HG02798 (cell line): ENCODE results near the gene RAB11B.
A peak's percentile ranks its signal among the peaks of the same experiment; 100 is the strongest.
"Not testable (repeated sequence)": the region's sequence is repeated elsewhere in the genome, so short reads cannot be mapped to it uniquely, and the experiment has no call there.

Experiments
- ATAC-seq: cut with Tn5 transposase; IDR thresholded peaks from one replicate; pipeline ENCODE4 v1.9.1; 2021; ENCODE audit warnings: mild to moderate bottlenecking; ENCODE audit not compliant: unreplicated experiment, poor library complexity

Gene RAB11B

DNA sequence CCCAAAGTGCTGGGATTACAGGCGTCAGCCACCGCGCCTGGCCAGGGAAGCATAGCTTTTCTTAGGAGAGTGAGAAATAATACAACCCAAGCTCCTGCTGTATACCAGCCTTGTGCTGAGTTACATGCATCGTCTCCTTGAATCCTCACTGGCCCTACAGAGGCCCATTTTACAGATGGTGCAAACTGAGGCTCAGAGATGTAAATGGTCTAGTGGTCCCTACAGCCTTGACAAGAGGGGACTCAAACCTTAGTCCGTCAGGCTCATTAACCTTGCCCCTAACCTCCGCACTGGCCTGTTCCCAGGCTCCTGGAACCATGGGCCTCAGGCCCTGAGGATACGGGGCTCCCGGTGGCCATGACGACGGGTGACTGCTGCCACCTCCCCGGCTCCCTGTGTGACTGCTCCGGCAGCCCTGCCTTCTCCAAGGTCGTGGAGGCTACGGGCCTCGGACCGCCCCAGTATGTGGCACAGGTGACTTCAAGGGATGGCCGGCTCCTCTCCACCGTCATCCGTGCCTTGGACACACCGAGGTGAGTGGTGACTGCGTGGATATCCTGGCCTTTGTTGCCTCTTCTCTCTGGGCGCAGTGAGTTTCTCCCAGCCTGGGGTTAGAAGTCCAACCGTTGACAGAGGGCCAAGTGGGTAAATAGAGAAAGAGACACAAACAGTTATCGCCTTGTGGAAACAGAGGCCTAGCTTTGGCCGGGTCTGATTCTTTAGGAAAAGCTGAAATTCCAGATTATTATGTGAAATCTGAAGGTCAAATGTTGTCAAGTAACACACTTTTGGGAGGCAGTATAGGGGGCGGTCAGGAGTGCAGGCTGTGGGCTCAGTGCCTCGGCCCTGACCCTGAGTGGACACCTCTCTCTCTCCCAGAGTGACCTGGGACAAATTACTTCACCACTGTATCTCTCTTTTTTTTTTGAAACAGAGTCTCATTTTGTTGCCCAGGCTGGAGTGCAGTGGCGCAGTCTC lies 31.6 kb downstream of the RAB11B start:
- ATAC-seq, result no peak

- no peak for ATAC-seq
These were observed 33.7 kb downstream of the RAB11B start for GRCh38 chr19:8423817-8424223.

DNA sequence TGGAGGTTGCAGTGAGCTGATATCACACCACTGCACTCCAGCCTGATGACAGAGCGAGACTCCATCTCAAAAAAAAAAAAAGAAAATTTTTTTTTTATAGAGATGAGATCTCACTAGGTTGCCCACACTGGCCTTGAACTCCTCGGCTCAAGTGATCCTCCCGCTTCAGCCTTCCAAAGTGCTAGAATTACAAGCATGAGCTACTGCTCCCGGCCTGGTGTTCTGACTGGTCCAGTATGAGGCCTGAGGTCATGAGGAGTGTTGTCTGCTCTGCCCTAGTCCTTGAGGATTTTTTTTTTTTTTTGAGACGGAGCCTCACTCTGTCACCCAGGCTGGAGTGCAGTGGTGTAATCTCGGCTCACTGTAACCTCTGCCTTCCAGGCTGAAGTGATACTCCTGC lies 35.2 kb downstream of the RAB11B start:
- not testable (repeated sequence) for ATAC-seq

GRCh38 chr19:8426283-8426682 lies 36.1 kb downstream of the RAB11B start:
- no peak for ATAC-seq

- no peak for ATAC-seq
These were observed 38.9 kb downstream of the RAB11B start for GRCh38 chr19:8429044-8429443.

- ATAC-seq, result no peak
These were observed 39.7 kb downstream of the RAB11B start for GRCh38 chr19:8429826-8430225.

- ATAC-seq, result no peak
These were observed 40.5 kb downstream of the RAB11B start for GRCh38 chr19:8430650-8431049.

DNA sequence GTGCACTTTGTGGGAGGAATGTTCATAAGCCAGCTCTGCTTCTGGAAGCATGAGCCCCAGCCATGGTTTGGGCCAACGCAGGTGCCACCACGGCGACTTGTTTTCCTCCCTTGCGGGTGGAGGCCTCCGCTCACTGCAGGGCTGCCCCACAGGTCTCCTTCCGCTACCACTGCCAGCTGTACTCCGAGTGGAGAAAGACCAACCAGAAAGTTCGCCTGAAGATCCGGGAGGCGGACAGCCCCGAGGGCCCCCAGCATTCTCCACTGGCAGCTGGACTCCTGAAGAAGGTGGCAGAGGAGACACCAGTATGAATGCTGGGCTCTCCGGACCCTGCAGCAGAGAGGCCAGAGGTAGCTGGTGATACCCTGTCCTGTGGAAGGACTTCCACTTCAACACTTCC lies 48.1 kb downstream of the RAB11B start:
- ATAC-seq, result no peak

- no peak for ATAC-seq
These were observed 51.8 kb downstream of the RAB11B start for GRCh38 chr19:8441725-8442544.

DNA sequence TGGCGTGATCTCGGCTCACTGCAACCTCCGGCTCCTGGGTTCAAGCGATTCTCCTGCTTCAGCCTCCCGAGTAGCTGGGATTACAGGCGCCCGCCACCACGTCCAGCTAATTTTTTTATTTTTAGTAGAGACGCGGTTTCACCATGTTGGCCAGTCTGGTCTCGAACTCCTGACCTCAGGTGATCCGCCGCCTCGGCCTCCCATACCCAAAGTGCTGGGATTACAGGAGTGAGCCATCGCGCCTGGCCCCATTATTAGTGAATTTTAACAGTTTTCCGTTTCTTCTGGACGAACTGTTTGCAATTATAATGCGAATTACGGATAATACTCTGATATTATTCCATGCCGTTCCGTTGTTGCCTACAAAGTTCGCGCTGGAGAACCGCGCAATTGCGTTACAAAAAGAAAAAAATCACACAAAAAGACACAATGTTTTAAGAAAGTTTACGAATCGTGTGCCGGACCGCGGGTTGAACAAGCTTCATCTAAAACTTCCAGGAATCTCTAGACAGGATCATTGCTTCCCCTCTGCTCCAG lies 54.0 kb downstream of the RAB11B start:
- not testable (repeated sequence) for ATAC-seq

GRCh38 chr19:8444677-8445487 lies 54.7 kb downstream of the RAB11B start, which contains the start of gene HNRNPM:
TSS of gene HNRNPM (plus strand) at chr19:8444975. CDS start at chr19:8444999, 24 bp downstream.
- peak; percentile 94 for ATAC-seq

DNA sequence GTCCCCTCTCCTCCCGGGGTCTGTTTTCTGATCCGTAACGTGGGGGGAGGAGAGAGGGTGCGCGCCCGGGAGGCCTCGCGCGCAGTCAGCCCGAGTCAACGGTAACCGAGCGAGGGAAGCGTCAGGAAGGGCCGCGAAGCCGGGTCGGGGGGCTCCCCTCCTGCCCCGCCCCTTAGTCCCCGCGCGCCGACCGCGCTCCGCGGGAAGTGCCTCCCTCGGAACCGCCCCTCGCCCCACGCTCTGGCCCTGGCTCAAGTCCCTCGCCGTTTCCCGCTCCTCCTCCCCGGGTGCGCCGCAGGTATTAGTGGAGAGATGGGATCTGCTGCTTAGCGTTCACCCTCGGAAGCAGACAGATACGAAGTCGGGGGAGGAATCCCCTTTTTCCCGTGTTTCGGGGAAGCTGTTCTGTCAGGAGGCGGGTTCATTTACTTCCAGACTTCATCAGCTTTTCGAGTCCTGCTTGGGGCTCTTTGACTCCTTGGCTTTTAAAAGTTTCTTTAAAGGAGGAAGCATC lies 55.4 kb downstream of the RAB11B start:
- peak; percentile 27 for ATAC-seq

DNA sequence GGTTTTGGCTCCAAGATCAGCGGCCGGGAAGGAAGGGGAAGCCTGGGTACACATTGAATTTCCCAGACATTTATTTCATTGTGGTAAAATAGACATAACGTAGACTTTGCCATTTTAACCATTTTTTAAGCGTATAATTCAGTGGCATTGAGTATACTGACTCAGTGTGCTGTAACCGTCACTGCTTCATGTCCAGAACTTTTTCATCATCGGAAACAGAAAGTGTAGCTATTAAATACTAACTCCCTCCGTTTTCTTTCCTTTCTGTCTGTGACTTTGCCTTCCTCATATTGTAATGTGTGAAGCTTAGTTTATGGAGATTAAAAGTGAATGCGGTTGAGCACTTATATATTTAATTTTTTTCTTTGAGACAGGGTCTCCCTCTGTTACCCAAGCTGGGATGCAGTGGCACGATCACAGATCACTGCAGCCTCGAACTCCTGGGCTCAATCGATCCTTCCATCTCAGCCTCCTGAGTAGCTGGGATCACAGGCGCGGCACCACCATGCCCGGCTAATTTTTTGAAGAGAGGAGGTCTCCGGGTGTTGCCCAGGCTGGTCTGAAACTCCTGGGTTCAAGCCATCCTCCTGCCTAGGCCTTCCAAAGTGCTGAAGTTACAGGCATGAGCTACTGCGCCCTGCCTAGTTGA lies 56.0 kb downstream of the RAB11B start:
- ATAC-seq, result no peak

DNA sequence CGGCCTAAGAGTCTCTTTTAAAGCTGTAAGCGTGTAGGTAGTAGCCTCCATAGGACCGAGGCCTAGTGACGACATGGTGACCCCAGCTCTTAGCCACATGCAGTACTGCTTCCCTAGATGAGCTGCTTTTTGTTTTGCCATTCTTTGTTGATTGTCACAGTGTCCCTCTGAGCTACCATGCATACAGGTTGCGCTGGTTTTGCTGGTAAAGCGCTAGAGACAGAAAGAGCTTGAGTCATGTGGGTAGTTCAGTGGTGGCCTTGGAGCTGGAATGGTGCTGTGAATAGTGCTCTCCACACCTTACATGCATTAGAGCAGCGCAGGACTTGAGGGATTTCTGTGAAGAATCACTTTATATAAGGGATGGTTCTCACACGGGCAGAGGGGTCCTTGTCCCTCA lies 59.7 kb downstream of the RAB11B start:
- ATAC-seq, result no peak

- no peak for ATAC-seq
These were observed 61.2 kb downstream of the RAB11B start for GRCh38 chr19:8451377-8451776.

DNA sequence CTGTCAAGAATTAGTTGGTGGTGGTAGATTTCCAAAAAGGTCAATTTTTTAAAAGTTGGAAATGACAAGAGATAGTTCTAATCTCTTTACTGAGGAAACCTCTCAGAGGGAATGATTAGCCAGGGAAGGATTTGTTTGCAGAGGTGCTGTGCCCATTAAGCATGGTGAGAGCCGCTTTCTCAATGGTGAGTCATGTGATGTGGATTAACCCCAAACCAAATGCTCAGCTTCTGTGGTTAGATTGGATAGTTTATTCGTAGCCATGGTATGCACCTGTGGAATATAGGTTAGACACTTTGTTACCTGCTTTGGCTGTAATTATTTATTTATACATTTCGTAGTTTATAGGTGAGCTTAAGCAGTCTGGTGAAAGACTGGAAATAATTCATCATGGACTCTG lies 61.7 kb downstream of the RAB11B start:
- ATAC-seq, result no peak

GRCh38 chr19:8452446-8453123 lies 62.4 kb downstream of the RAB11B start:
- ATAC-seq, result no peak

DNA sequence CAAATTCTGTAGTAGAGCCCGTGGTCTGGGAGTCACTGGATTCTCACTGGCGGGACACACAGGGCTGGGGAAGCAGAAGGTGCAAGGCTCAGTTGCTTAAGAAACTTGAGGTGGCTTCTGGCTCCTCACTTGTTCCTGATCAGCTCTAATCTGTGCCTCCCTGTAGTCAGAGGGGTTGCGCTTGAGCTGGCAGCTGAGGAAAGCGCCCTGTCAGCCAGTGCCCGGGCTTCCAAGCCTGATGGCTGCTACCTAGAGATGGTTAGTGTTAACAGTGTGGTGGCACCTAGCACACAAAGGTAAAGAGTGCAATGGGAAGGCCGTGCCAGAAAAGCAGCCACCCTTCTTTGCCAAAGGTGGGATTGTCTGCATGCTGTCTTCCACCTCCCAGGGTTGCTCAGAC lies 63.5 kb downstream of the RAB11B start:
- ATAC-seq, result no peak
